Adrenal gland (tissue), 12 donors: Measurements from ENCODE around the gene ARHGAP32. TPM values are rescaled to one million over a fixed set of nuclear protein-coding genes. Genes with fewer than 3 reads are reported as not detected.
"Not testable (repeated sequence)": the region's sequence is repeated elsewhere in the genome, so short reads cannot be mapped to it uniquely, and the experiment has no call there.

ENCODE experiments used
- DNase-seq, 7 donors: peaks; one replicate each; pipeline ENCODE4 v3.0.0-alpha.2; 2019 to 2020
- H3K27ac ChIP-seq, 5 donors: fragments of 200-600 bp; sonication (generic) in 4 of 5; 1 replicate in 3 of 5; 2 replicates in 2 of 5; pipeline versions ENCODE4 v1.5.1 to v1.8.0; 2016 to 2020; ENCODE audit warnings: mild to moderate bottlenecking in 1 of 5
- H3K27me3 ChIP-seq: fragments of 200-600 bp; 2 replicates; pipeline ENCODE4 v1.8.0; 2021
- H3K36me3 ChIP-seq, 2 donors: fragments of 200-600 bp; replicated peaks in 1 of 2; 1 replicate in 1 of 2; 2 replicates in 1 of 2; pipeline versions ENCODE4 v1.5.1 to v1.8.0; 2018 to 2022
- H3K4me1 ChIP-seq, 2 donors: fragments of 200-600 bp; replicated peaks in 1 of 2; 1 replicate in 1 of 2; 2 replicates in 1 of 2; pipeline versions ENCODE4 v1.5.1 to v1.8.0; 2018 to 2021
- H3K4me3 ChIP-seq, 4 donors: fragments of 200-600 bp; sonication (generic) in 3 of 4; one replicate each; pipeline ENCODE4 v1.5.1; 2016 to 2018
- H3K9me3 ChIP-seq, 3 donors: fragments of 200-600 bp; sonication (generic) in 1 of 3; replicated peaks in 1 of 3; 1 replicate in 2 of 3; 2 replicates in 1 of 3; pipeline versions ENCODE4 v1.5.1 to v1.8.0; 2016 to 2021
- CTCF ChIP-seq, 6 experiments: fragments of 450-650 bp in 4 of 6; fragments of 200-600 bp in 2 of 6; sonication (generic) in 1 of 6; IDR thresholded peaks; 1 replicate in 5 of 6; 2 replicates in 1 of 6; pipeline versions ENCODE4 v1.5.1 to v1.8.0; 2016 to 2021; ENCODE audit warnings: antibody characterized with exemption in 6 of 6, mild to moderate bottlenecking in 2 of 6, moderate library complexity in 1 of 6
- POLR2A ChIP-seq, 2 donors: fragments of 450-650 bp; IDR thresholded peaks; one replicate each; pipeline ENCODE4 v1.6.1; 2017; ENCODE audit warnings: antibody characterized with exemption in 2 of 2, mild to moderate bottlenecking in 2 of 2, moderate library complexity in 1 of 2
- WGBS, 4 donors: extraction: QIAGEN DNeasy Blood & Tissue Kit in 2 of 4; methylation state at CpG; one replicate each; pipeline versions ENCODE4 v1.1.5 to v1.1.7; 2013 to 2017; 5-methylcytosine and 5-hydroxymethylcytosine counted together
- intact Hi-C, 2 donors: fragments of 100-400 bp; cut with DNase I; formaldehyde crosslinking; loops; one replicate each; pipeline versions ENCODE4 v1.14.1 to v1.15.0; 2022 to 2023
- polyA plus RNA-seq, 3 donors: library from polyadenylated mRNA; stranded (reverse); fragments of 200-250 nt in 2 of 3; fragments of 350-450 nt in 1 of 3; fragmentation: Illumina TruSeq in 1 of 3; extraction: RNeasy Lipid Tissue Mini Kit (QIAGEN cat#74804) in 1 of 3; gene quantifications; one replicate each; pipeline ENCODE4 v1.2.3, GENCODE V29; 2013 to 2014
- total RNA-seq, 9 donors: library from RNA; depleted of rRNA in 4 of 9; stranded (reverse); fragments of >200 nt in 4 of 9; fragments of 120-200 nt in 1 of 9; fragmentation: NEBNext Ultra II Directional in 1 of 9; extraction: Animal tissue kit (Norgen Biotek cat#: 25700) in 1 of 9; gene quantifications; one replicate each; pipeline versions ENCODE4 v1.1.0 to v1.2.4, GENCODE V29; 2013 to 2023
- donor health status: healthy with polysubstance abuse.
- donor health status: Bipolar disorder and iron deficiency.
- donor health status: DM: yes; HTN: yes; CAD: no.
- donor health status: DM: no; HTN: no; CAD: no.
- donor health status: DM: no; HTN: no; CAD: no.
- donor health status: DM: yes; HTN: yes; CAD: no.

ARHGAP32 gene
- total and polyA plus RNA-seq, 12 donors, result 4.0 to 50.4 (median 26.2) TPM

GRCh38 chr11:129131316-129131715 is 60.8 kb downstream of the ARHGAP32 start:
- Histone ChIP-seq H3K9me3 (no peaks in the 10 kb centered on the region), H3K36me3 (no peaks in the 10 kb centered on the region), H3K4me3 (no peak overlapping the region), H3K27me3 (no peaks in the 10 kb centered on the region), H3K4me1 (no peaks in the 10 kb centered on the region), H3K27ac (no peak overlapping the region)
- intact Hi-C loops, result no loop called here
- TF ChIP-seq CTCF (IDR thresholded peaks at IDR 0.05), result no peak
- no peak for TF ChIP-seq POLR2A (IDR thresholded peaks at IDR 0.05)
- no peak for DNase-seq
- WGBS, 4 donors, result 90 to 96% (median 94%) methylated on average over 6 of the region's 6 CpGs

- WGBS, 4 donors, result 96 to 99% (median 98%) methylated on average over 19 to 50 of the region's 51 CpGs
- H3K36me3 ChIP-seq, H3K4me1 ChIP-seq, DNase-seq, H3K4me3 ChIP-seq, intact Hi-C loops, H3K27me3 ChIP-seq, H3K27ac ChIP-seq, H3K9me3 ChIP-seq: not testable (repeated sequence)
Observed at GRCh38 chr11:129128881-129129620, 63.1 kb downstream of the ARHGAP32 start.

DNA sequence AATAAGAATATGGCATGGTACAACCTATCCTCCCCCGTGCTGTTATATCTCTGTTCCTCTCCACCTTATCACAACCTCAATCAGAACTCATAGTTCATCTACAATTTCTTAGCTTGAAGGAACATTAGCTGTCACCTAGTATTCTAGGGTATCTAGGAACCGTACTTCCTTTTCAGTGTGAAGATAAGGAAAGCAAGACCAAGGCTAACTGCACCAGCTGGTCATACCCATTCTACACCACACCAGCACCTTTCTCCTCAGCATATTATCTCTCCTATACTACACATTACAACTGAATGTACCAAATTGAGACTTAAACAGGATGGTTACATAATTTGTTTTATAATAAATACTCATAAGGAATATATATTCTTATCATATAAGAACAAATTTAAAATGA is 73.1 kb downstream of the ARHGAP32 start:
- no peak overlapping the region for H3K27ac ChIP-seq
- H3K27me3 ChIP-seq, result no peaks in the 10 kb centered on the region
- WGBS, 4 donors, result 51 to 64% (median 58%) methylated on average over 2 of the region's 2 CpGs
- H3K36me3 ChIP-seq, result no peaks in the 10 kb centered on the region
- intact Hi-C loops, result loop anchor here (5.0 kb wide), 1 partner anchor 213 kb away; no protein-coding TSS in a partner anchor
- H3K4me3 ChIP-seq, result no peak overlapping the region
- peaks cover 0 to 6% (median 0%) of the 10 kb centered on the region in 3 donors for H3K9me3 ChIP-seq
- TF ChIP-seq POLR2A (IDR thresholded peaks at IDR 0.05) (no peak), CTCF (IDR thresholded peaks at IDR 0.05) (no peak)
- peaks cover 0 to 9% of the 10 kb centered on the region in 2 donors for H3K4me1 ChIP-seq
- DNase-seq, result no peak

DNA sequence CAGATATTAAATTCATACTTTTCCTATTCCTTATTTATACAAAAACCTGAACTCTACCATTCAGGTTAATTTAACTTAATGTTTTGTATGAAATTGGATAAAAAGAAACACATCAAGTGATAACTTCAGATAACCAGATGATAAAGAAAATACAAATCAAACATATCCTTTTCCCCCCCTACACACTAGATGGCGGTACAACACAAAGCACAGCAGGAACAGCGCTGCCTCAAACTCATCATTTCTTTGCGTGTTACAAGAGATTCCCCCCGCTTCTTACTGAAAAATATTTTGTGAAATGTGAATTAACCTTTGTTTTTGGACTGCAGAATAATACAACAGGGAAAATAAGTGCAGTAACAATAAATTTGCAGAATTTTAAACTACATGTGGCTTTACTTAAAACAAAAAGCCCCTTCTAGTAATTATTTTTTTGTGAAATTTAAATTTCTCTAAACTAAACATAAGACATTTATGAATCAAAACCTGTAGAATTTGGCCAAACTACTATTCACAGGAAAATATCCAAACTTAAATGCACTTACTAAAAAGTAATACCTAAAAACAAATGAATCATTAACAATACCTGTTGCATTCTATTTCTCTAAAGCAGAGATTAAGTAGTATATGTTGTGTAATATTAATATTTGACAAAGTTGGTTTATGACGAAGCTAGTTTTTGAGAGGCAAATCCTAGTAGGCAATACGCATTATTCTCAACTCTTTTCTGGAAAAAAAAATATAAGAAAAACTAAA is 74.4 kb downstream of the ARHGAP32 start:
- Histone ChIP-seq H3K36me3 (no peaks in the 10 kb centered on the region), H3K9me3 (peaks cover 0 to 6% (median 0%) of the 10 kb centered on the region in 3 donors), H3K4me3 (no peak overlapping the region), H3K27me3 (no peaks in the 10 kb centered on the region), H3K27ac (no peak overlapping the region), H3K4me1 (peaks cover 0 to 9% of the 10 kb centered on the region in 2 donors)
- DNase-seq, result peak; percentile 41 to 69 (median 49)
- intact Hi-C loops, result loop anchor here (5.0 kb wide), 1 partner anchor 215 kb away; no protein-coding TSS in a partner anchor
- TF ChIP-seq POLR2A (IDR thresholded peaks at IDR 0.05) (no peak), CTCF (IDR thresholded peaks at IDR 0.05) (peak; percentile 67 to 97 (median 88))
- 29 to 35% (median 31%) methylated on average over 6 of the region's 6 CpGs for WGBS, 4 donors
